Common myeloid progenitor, CD34-positive (primary cell): ENCODE measurements around the gene KIRREL3.

Experiments used
- CTCF ChIA-PET: fragments of 350-600 bp; sonication (Branson Sonifier 250); formaldehyde crosslinking; loops from one replicate; lab custom pipeline; 2021; ENCODE audit warnings: antibody characterized with exemption; lab: Charles Lee
- POLR2A ChIA-PET: fragments of 350-600 bp; sonication (Branson Sonifier 250); formaldehyde crosslinking; loops from one replicate; lab custom pipeline; 2021; ENCODE audit warnings: antibody characterized with exemption; lab: Charles Lee
- DNase-seq, 3 donors: peaks; one replicate each; pipeline versions ENCODE4 v3.0.0 to v3.0.0-alpha.2; 2013
- H3K27ac ChIP-seq, 2 experiments: 1 replicate in 1 of 2; 2 replicates in 1 of 2; pipeline ENCODE4 v1.7.0; 2013; ENCODE audit warnings: inconsistent platforms in 2 of 2, low read length in 2 of 2, mild to moderate bottlenecking in 2 of 2, low read depth in 1 of 2, moderate library complexity in 1 of 2; ENCODE audit not compliant: severe bottlenecking in 2 of 2, insufficient read depth in 1 of 2, poor library complexity in 1 of 2
- H3K27me3 ChIP-seq, 5 experiments: replicated peaks in 2 of 5; 1 replicate in 3 of 5; 2 replicates in 2 of 5; pipeline versions ENCODE4 v1.6.1 to v1.7.0; 2013; ENCODE audit warnings: low read length in 4 of 5, mild to moderate bottlenecking in 2 of 5, moderate library complexity in 2 of 5, inconsistent platforms in 1 of 5; ENCODE audit not compliant: insufficient read depth in 5 of 5, control insufficient read depth in 4 of 5
- H3K36me3 ChIP-seq, 4 experiments: 1 replicate in 2 of 4; 2 replicates in 2 of 4; pipeline versions ENCODE4 v1.6.1 to v1.7.0; 2013; ENCODE audit warnings: low read length in 3 of 4, control low read depth in 1 of 4, mild to moderate bottlenecking in 1 of 4; ENCODE audit not compliant: control insufficient read depth in 4 of 4, insufficient read depth in 4 of 4
- H3K4me1 ChIP-seq, 4 experiments: 1 replicate in 3 of 4; 2 replicates in 1 of 4; pipeline versions ENCODE4 v1.6.1 to v1.7.1; 2013; ENCODE audit warnings: low read length in 3 of 4, mild to moderate bottlenecking in 3 of 4, control low read depth in 1 of 4, inconsistent platforms in 1 of 4, moderate library complexity in 1 of 4; ENCODE audit not compliant: control insufficient read depth in 4 of 4, insufficient read depth in 4 of 4; ENCODE audit errors: control extremely low read depth in 1 of 4
- H3K4me3 ChIP-seq, 7 experiments: 1 replicate in 4 of 7; 2 replicates in 3 of 7; pipeline versions ENCODE4 v1.5.1 to v1.7.0; 2013; ENCODE audit warnings: mild to moderate bottlenecking in 7 of 7, low read length in 6 of 7, moderate library complexity in 6 of 7, inconsistent platforms in 2 of 7, low read depth in 2 of 7, control low read depth in 1 of 7; ENCODE audit not compliant: insufficient read depth in 4 of 7, control insufficient read depth in 1 of 7; ENCODE audit errors: extremely low read depth in 1 of 7
- H3K9me3 ChIP-seq, 5 experiments: 1 replicate in 4 of 5; 2 replicates in 1 of 5; pipeline versions ENCODE4 v1.6.1 to v1.7.1; 2013; ENCODE audit warnings: low read length in 4 of 5, mild to moderate bottlenecking in 2 of 5, inconsistent platforms in 1 of 5, low read depth in 1 of 5, moderate library complexity in 1 of 5; ENCODE audit not compliant: control insufficient read depth in 4 of 5, insufficient read depth in 2 of 5; ENCODE audit errors: control extremely low read depth in 1 of 5
- WGBS: methylation state at CpG from one replicate; pipeline ENCODE4 v1.1.5; 2013; ENCODE audit not compliant: insufficient coverage; 5-methylcytosine and 5-hydroxymethylcytosine counted together

Gene KIRREL3

GRCh38 chr11:126497581-126498122 is 502.9 kb downstream of the KIRREL3 start:
- CTCF ChIA-PET, result interaction anchor here (0.5 to 1.3 kb wide), 3 partner anchors 17 to 187 kb away, joined by 3 to 4 read pairs (median 3); no protein-coding TSS in a partner anchor
- POLR2A ChIA-PET, result no interaction called here
- Histone ChIP-seq H3K9me3 (no peaks in the 10 kb centered on the region), H3K27me3 (peaks cover 0 to 28% (median 13%) of the 10 kb centered on the region in 5 experiments), H3K27ac (no peak overlapping the region), H3K36me3 (no peaks in the 10 kb centered on the region), H3K4me3 (no peak overlapping the region), H3K4me1 (peaks cover 0 to 2% (median 0%) of the 10 kb centered on the region in 4 experiments)
- WGBS, result 82% methylated on average over 4 of the region's 4 CpGs
- no peak for DNase-seq

GRCh38 chr11:126496576-126497337 is 503.8 kb downstream of the KIRREL3 start:
- Histone ChIP-seq H3K27me3 (peaks cover 0 to 20% (median 7%) of the 10 kb centered on the region in 5 experiments), H3K4me3 (no peak overlapping the region), H3K9me3 (no peaks in the 10 kb centered on the region), H3K4me1 (peaks cover 0 to 2% (median 0%) of the 10 kb centered on the region in 4 experiments), H3K27ac (no peak overlapping the region), H3K36me3 (no peaks in the 10 kb centered on the region)
- DNase-seq, result no peak
- 94% methylated on average over 7 of the region's 8 CpGs for WGBS
- ChIA-PET CTCF (interaction anchor here (0.8 to 1.3 kb wide), 3 partner anchors 16 to 186 kb away, joined by 3 to 4 read pairs (median 4); no protein-coding TSS in a partner anchor), POLR2A (no interaction called here)

- CTCF ChIA-PET, result interaction anchor here (0.8 kb wide), 1 partner anchor 15 kb away, joined by 4 read pairs; no protein-coding TSS in a partner anchor
- WGBS, result 97% methylated on average over 10 of the region's 13 CpGs
- peaks cover 0 to 12% (median 4%) of the 10 kb centered on the region in 5 experiments for H3K27me3 ChIP-seq
Measured at GRCh38 chr11:126495281-126496220, 505.0 kb downstream of the KIRREL3 start.

GRCh38 chr11:126494831-126495230 is 505.7 kb downstream of the KIRREL3 start:
- H3K27me3 ChIP-seq, result peaks cover 0 to 9% (median 4%) of the 10 kb centered on the region in 5 experiments
- no peak for DNase-seq
- 97% methylated on average over 10 of the region's 10 CpGs for WGBS
- peaks cover 0 to 2% (median 0%) of the 10 kb centered on the region in 4 experiments for H3K4me1 ChIP-seq
- no peak overlapping the region for H3K27ac ChIP-seq
- ChIA-PET CTCF (no interaction called here), POLR2A (no interaction called here)
- no peaks in the 10 kb centered on the region for H3K36me3 ChIP-seq
- no peak overlapping the region for H3K4me3 ChIP-seq
- no peaks in the 10 kb centered on the region for H3K9me3 ChIP-seq

More at GRCh38 chr11:126495281-126496220, 505.0 kb downstream of the KIRREL3 start:
- H3K36me3 ChIP-seq, result no peaks in the 10 kb centered on the region
- no peak overlapping the region for H3K27ac ChIP-seq
- H3K4me3 ChIP-seq, result no peak overlapping the region
- H3K9me3 ChIP-seq, result no peaks in the 10 kb centered on the region
- no peak for DNase-seq
- POLR2A ChIA-PET, result no interaction called here
- H3K4me1 ChIP-seq, result peaks cover 0 to 2% (median 0%) of the 10 kb centered on the region in 4 experiments

- H3K27me3 ChIP-seq, result no peaks in the 10 kb centered on the region
- 87% methylated on average over 11 of the region's 13 CpGs for WGBS
- no peaks in the 10 kb centered on the region for H3K9me3 ChIP-seq
- H3K4me1 ChIP-seq, result no peaks in the 10 kb centered on the region
- no peak overlapping the region for H3K27ac ChIP-seq
- ChIA-PET POLR2A (no interaction called here), CTCF (no interaction called here)
- no peak for DNase-seq
- H3K36me3 ChIP-seq, result no peaks in the 10 kb centered on the region
- H3K4me3 ChIP-seq, result no peak overlapping the region
Measured at GRCh38 chr11:126492331-126493082, 508.1 kb downstream of the KIRREL3 start.

GRCh38 chr11:126491092-126491491 is 509.5 kb downstream of the KIRREL3 start:
- no peak for DNase-seq
- Histone ChIP-seq H3K9me3 (no peaks in the 10 kb centered on the region), H3K27me3 (no peaks in the 10 kb centered on the region), H3K4me1 (peaks cover 0 to 4% (median 0%) of the 10 kb centered on the region in 4 experiments), H3K27ac (no peak overlapping the region), H3K36me3 (no peaks in the 10 kb centered on the region), H3K4me3 (no peak overlapping the region)
- CTCF ChIA-PET, result no interaction called here
- POLR2A ChIA-PET, result no interaction called here
- WGBS, result 93% methylated on average over 13 of the region's 13 CpGs
